CD4-positive, alpha-beta T cell treated with Interferon gamma for 1 hour (primary cell): ENCODE measurements around the gene SCPEP1.
"Not testable (repeated sequence)": the region's sequence is repeated elsewhere in the genome, so short reads cannot be mapped to it uniquely, and the experiment has no call there.

Source experiments
- DNase-seq: peaks from one replicate; pipeline ENCODE4 v3.0.0-alpha.2; 2020

SCPEP1 gene

GRCh38 chr17:56977673-56978395 is at the start of gene SCPEP1:
TSS of gene SCPEP1 (plus strand) at chr17:56978131. CDS start at chr17:56978160, 29 bp downstream.
- peak; percentile 85 for DNase-seq

GRCh38 chr17:56928586-56928985 is 49.3 kb upstream of the SCPEP1 start:
- no peak for DNase-seq

GRCh38 chr17:56929362-56929969 is 48.5 kb upstream of the SCPEP1 start:
- no peak for DNase-seq

GRCh38 chr17:56930739-56931337 is 47.1 kb upstream of the SCPEP1 start:
- DNase-seq: no peak

GRCh38 chr17:56933151-56933745 is 44.7 kb upstream of the SCPEP1 start:
- DNase-seq: no peak

GRCh38 chr17:56933868-56934267 is 44.1 kb upstream of the SCPEP1 start:
- no peak for DNase-seq

- no peak for DNase-seq
These were observed 43.7 kb upstream of the SCPEP1 start for GRCh38 chr17:56934280-56934679.

- DNase-seq: no peak
These were observed 42.5 kb upstream of the SCPEP1 start for GRCh38 chr17:56935461-56935860.

GRCh38 chr17:56936697-56937322 is 41.1 kb upstream of the SCPEP1 start:
- no peak for DNase-seq

GRCh38 chr17:56937687-56938086 is 40.2 kb upstream of the SCPEP1 start:
- DNase-seq: no peak

GRCh38 chr17:56938206-56938605 is 39.7 kb upstream of the SCPEP1 start:
- DNase-seq: not testable (repeated sequence)

- DNase-seq: no peak
These were observed 38.0 kb upstream of the SCPEP1 start for GRCh38 chr17:56939869-56940484.

GRCh38 chr17:56943505-56944125 is 34.3 kb upstream of the SCPEP1 start:
- no peak for DNase-seq

GRCh38 chr17:56945938-56946505 is 31.9 kb upstream of the SCPEP1 start:
- no peak for DNase-seq

GRCh38 chr17:56947741-56948140 is 30.2 kb upstream of the SCPEP1 start:
- no peak for DNase-seq

GRCh38 chr17:56948491-56948890 is 29.4 kb upstream of the SCPEP1 start:
- no peak for DNase-seq

- no peak for DNase-seq
These were observed 28.3 kb upstream of the SCPEP1 start for GRCh38 chr17:56949595-56949994.

GRCh38 chr17:56956992-56957391 is 20.9 kb upstream of the SCPEP1 start:
- no peak for DNase-seq

- DNase-seq: peak; percentile 89
These were observed 17.1 kb upstream of the SCPEP1 start, which contains the start of gene COIL for GRCh38 chr17:56960596-56961538. TSS of gene COIL (minus strand) at chr17:56961050. CDS start at chr17:56961019, 31 bp downstream.

GRCh38 chr17:56965241-56965640 is 12.7 kb upstream of the SCPEP1 start:
- DNase-seq: not testable (repeated sequence)

GRCh38 chr17:56965681-56966080 is 12.2 kb upstream of the SCPEP1 start:
- DNase-seq: not testable (repeated sequence)
